GM18870 (cell line): ENCODE results near the gene NUMB.
"Not testable (repeated sequence)": the region's sequence is repeated elsewhere in the genome, so short reads cannot be mapped to it uniquely, and the experiment has no call there.

ENCODE experiments used
- ATAC-seq: cut with Tn5 transposase; IDR thresholded peaks from one replicate; pipeline ENCODE4 v1.9.1; 2021; ENCODE audit warnings: moderate library complexity; ENCODE audit not compliant: unreplicated experiment

The NUMB gene

GRCh38 chr14:73368616-73369015 lies 89.7 kb downstream of the NUMB start:
- ATAC-seq, result no peak

- no peak for ATAC-seq
Observed at GRCh38 chr14:73365727-73366126, 92.6 kb downstream of the NUMB start.

GRCh38 chr14:73364559-73364958 lies 93.8 kb downstream of the NUMB start:
- ATAC-seq, result no peak

GRCh38 chr14:73359445-73359844 lies 98.9 kb downstream of the NUMB start:
- no peak for ATAC-seq

- no peak for ATAC-seq
Observed at GRCh38 chr14:73358187-73358586, 100.2 kb downstream of the NUMB start.

GRCh38 chr14:73349091-73349490 lies 109.3 kb downstream of the NUMB start:
- not testable (repeated sequence) for ATAC-seq

- no peak for ATAC-seq
Observed at GRCh38 chr14:73344319-73344718, 114.0 kb downstream of the NUMB start.

- no peak for ATAC-seq
Observed at GRCh38 chr14:73342670-73343069, 115.7 kb downstream of the NUMB start.

- ATAC-seq, result no peak
Observed at GRCh38 chr14:73339846-73340595, 118.3 kb downstream of the NUMB start.

GRCh38 chr14:73339206-73339605 lies 119.1 kb downstream of the NUMB start:
- no peak for ATAC-seq

GRCh38 chr14:73338551-73338950 lies 119.8 kb downstream of the NUMB start:
- ATAC-seq, result no peak

GRCh38 chr14:73333031-73333430 lies 125.3 kb downstream of the NUMB start:
- ATAC-seq, result no peak

GRCh38 chr14:73325630-73326299 lies 132.6 kb downstream of the NUMB start:
- ATAC-seq, result no peak

GRCh38 chr14:73325063-73325462 lies 133.3 kb downstream of the NUMB start:
- no peak for ATAC-seq

GRCh38 chr14:73324533-73324932 lies 133.8 kb downstream of the NUMB start:
- ATAC-seq, result no peak

GRCh38 chr14:73323896-73324399 lies 134.4 kb downstream of the NUMB start:
- ATAC-seq, result no peak

- ATAC-seq, result no peak
Observed at GRCh38 chr14:73313151-73313550, 145.2 kb downstream of the NUMB start.

GRCh38 chr14:73312687-73313086 lies 145.7 kb downstream of the NUMB start:
- ATAC-seq, result no peak

GRCh38 chr14:73311708-73312030 lies 146.7 kb downstream of the NUMB start:
- ATAC-seq, result no peak

GRCh38 chr14:73309207-73309606 lies 149.1 kb downstream of the NUMB start:
- not testable (repeated sequence) for ATAC-seq

- no peak for ATAC-seq
Observed at GRCh38 chr14:73307261-73307660, 151.1 kb downstream of the NUMB start.

- no peak for ATAC-seq
Observed at GRCh38 chr14:73305499-73305898, 152.8 kb downstream of the NUMB start.
